Measurements from ENCODE around the gene CLEC11A.

Gene CLEC11A

DNA sequence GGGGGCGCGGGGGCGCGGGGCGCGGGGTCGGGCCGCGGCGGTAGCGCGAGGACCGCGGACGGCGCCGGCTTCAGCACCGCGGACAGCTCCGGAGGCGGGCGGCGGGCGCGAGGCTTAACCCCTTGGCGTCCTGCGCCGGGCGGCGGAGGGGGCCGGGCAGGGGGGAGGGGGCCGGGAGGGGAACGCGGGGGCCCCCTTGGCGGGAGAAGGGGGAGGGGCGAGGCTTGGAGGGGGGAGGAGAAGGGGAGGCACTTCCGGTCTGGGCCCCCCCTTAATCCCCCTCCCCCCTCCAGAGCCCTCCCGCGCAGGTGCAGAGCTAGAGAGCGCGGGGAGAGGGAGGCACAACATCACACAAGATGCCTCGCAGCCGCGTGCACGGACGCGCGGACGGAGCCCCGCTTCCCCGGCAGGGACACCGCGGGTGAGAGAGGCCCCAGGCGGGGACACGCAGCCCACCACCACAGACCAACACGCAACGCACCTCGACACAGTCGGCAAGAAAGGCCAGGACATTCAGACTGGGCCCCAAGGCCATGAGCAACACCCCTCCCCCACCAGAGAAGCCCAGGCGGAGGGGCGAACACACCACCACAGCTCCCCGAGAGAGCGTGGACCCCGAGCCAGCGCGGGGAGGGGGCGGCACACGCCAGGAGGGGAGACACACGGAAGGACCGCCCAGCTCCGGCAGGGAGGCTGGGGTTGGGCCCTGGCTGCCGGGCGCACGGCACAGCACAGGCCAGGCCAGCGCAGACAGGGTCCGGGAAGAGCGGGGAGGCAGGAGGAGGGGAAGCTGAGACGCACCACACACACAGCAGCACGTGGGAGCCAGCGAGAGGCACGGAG lies 27.7 kb upstream of the CLEC11A start:
- Histone ChIP-seq H3K4me3 (ENCODE audit: low read depth, low read length) (peak overlapping the region; percentile 75), H3K36me3 (ENCODE audit: control insufficient read depth, insufficient read depth, low read length) (no peaks in the 10 kb centered on the region), H3K27me3 (ENCODE audit: control insufficient read depth, insufficient read depth, low read length) (peaks cover 87% of the 10 kb centered on the region), H3K9me3 (ENCODE audit: control insufficient read depth, insufficient read depth, low read length) (no peaks in the 10 kb centered on the region), H3K4me1 (ENCODE audit: control insufficient read depth, insufficient read depth, low read length) (peaks cover 3% of the 10 kb centered on the region), H3K9ac (ENCODE audit: low read depth, low read length) (peak overlapping the region; percentile 37)

DNA sequence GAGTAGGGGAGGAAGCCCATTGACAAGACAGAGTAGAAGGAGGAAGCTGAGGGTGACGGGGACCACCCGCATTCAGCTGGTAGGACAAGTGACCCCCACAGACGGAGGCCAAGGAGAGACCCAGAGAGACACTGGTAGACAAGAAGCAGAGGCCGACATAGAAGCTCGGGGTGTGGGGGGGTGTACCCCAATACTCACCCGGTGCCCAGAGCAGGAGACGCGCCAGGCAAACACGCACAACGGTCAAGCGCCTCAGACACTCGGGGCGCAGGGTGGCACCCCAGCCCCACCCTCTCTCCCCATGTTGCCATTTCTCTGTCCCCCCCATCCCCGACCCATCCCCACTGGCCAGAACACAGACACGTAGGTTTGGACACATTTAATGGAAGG lies 27.1 kb upstream of the CLEC11A start:
- H3K27me3 ChIP-seq (ENCODE audit: control insufficient read depth, insufficient read depth, low read length): peaks cover 86% of the 10 kb centered on the region
- H3K4me3 ChIP-seq (ENCODE audit: low read depth, low read length): peak overlapping the region; percentile 75
- H3K36me3 ChIP-seq (ENCODE audit: control insufficient read depth, insufficient read depth, low read length): no peaks in the 10 kb centered on the region

DNA sequence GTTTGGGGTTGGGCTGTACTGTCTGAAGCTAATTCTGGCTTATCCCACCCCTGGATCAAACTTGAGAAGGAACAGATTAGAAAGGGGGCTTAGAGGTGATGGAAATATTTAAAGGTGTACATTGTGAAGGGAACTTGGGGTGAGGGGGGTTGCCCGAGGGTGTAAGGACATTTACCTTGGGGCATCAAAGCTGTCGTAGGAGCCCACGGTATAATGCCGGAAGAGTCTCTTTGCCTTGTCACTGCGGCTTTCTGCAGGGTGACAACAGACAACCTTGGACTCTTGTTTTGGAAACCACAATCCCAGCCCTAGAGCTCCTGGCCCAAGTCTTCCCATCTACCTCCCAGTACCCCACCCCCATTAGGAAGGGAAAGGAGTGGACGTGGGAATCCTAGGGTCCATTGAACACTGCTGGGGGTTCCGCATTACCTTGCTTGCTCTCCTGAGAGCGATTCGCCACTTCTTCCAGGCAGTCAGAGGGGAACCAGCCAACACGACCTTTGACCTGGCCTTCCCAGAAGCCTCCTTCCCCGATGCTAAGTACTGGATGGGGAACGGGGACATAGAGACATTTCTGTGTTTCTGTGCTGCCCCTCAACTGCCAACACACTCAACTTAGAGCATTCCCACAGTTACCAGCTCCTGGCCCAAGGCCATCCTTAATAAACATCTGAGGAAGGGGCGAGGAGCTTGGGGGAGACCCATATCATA lies 25.6 kb upstream of the CLEC11A start:
- H3K27me3 ChIP-seq (ENCODE audit: control insufficient read depth, insufficient read depth, low read length): peaks cover 80% of the 10 kb centered on the region
- H3K9me3 ChIP-seq (ENCODE audit: control insufficient read depth, insufficient read depth, low read length): no peaks in the 10 kb centered on the region
- H3K9ac ChIP-seq (ENCODE audit: low read depth, low read length): no peak overlapping the region
- H3K4me1 ChIP-seq (ENCODE audit: control insufficient read depth, insufficient read depth, low read length): peaks cover under 1% of the 10 kb centered on the region
- no peaks in the 10 kb centered on the region for H3K36me3 ChIP-seq (ENCODE audit: control insufficient read depth, insufficient read depth, low read length)
- H3K4me3 ChIP-seq (ENCODE audit: low read depth, low read length): no peak overlapping the region

More for the DNA sequence above, 27.1 kb upstream of the CLEC11A start:
- Histone ChIP-seq H3K9ac (ENCODE audit: low read depth, low read length) (no peak overlapping the region), H3K4me1 (ENCODE audit: control insufficient read depth, insufficient read depth, low read length) (peaks cover 3% of the 10 kb centered on the region), H3K9me3 (ENCODE audit: control insufficient read depth, insufficient read depth, low read length) (no peaks in the 10 kb centered on the region)

- no peak overlapping the region for H3K9ac ChIP-seq (ENCODE audit: low read depth, low read length)
- H3K9me3 ChIP-seq (ENCODE audit: control insufficient read depth, insufficient read depth, low read length): no peaks in the 10 kb centered on the region
- H3K27me3 ChIP-seq (ENCODE audit: control insufficient read depth, insufficient read depth, low read length): peaks cover 59% of the 10 kb centered on the region
- H3K4me1 ChIP-seq (ENCODE audit: control insufficient read depth, insufficient read depth, low read length): no peaks in the 10 kb centered on the region
- no peak overlapping the region for H3K4me3 ChIP-seq (ENCODE audit: low read depth, low read length)
- H3K36me3 ChIP-seq (ENCODE audit: control insufficient read depth, insufficient read depth, low read length): no peaks in the 10 kb centered on the region
Measured at GRCh38 chr19:50701367-50701985, 21.7 kb upstream of the CLEC11A start.

GRCh38 chr19:50702158-50702870 lies 20.9 kb upstream of the CLEC11A start:
- no peak overlapping the region for H3K9ac ChIP-seq (ENCODE audit: low read depth, low read length)
- no peak overlapping the region for H3K4me3 ChIP-seq (ENCODE audit: low read depth, low read length)
- peaks cover 51% of the 10 kb centered on the region for H3K27me3 ChIP-seq (ENCODE audit: control insufficient read depth, insufficient read depth, low read length)

GRCh38 chr19:50702871-50703829 lies 20.0 kb upstream of the CLEC11A start:
- Histone ChIP-seq H3K36me3 (ENCODE audit: control insufficient read depth, insufficient read depth, low read length) (no peaks in the 10 kb centered on the region), H3K9ac (ENCODE audit: low read depth, low read length) (no peak overlapping the region), H3K4me3 (ENCODE audit: low read depth, low read length) (no peak overlapping the region), H3K27me3 (ENCODE audit: control insufficient read depth, insufficient read depth, low read length) (peaks cover 43% of the 10 kb centered on the region), H3K4me1 (ENCODE audit: control insufficient read depth, insufficient read depth, low read length) (no peaks in the 10 kb centered on the region), H3K9me3 (ENCODE audit: control insufficient read depth, insufficient read depth, low read length) (no peaks in the 10 kb centered on the region)

More at GRCh38 chr19:50702158-50702870, 20.9 kb upstream of the CLEC11A start:
- no peaks in the 10 kb centered on the region for H3K9me3 ChIP-seq (ENCODE audit: control insufficient read depth, insufficient read depth, low read length)
- no peaks in the 10 kb centered on the region for H3K36me3 ChIP-seq (ENCODE audit: control insufficient read depth, insufficient read depth, low read length)
- H3K4me1 ChIP-seq (ENCODE audit: control insufficient read depth, insufficient read depth, low read length): no peaks in the 10 kb centered on the region

DNA sequence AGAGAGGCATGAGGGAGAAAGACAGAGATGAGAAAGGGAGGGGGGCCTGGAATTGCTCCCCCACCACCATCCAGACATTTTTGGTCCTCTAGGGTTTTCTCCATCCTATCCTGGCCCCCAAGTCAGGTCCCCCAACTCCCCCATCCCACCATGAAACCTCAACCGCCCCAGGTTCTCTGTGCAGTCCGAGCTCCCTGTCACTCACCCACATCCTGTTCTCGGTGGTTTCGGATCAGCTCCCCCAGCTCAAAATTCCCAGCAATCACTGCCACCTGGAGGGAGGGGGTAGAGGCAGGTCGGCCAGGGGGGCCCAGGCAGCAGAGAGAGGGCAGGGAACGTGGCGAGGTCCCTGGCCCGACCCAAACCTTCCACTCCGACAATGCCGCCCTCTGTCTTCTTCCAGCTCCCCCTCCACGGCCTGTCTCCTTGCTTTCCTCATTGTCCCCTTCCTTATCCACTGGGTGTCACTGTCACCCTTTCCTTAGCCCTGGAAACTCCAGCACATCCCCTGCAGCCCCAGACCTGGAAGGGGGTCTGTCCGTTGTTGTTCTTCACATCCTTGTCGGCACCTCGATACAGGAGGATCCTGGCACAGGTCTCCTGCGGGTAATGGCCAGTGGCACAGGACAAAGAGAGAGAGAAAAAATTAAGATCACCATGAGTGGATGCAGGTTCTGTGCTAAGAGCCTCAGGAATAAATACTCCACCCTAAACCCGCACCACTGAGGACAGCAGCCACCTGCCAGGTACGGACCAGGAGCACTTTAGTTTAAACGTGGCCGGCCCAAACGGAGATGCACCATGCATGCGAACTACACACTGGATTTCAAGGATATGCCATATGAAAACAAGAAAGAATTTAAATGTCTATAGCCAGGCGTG lies 19.0 kb upstream of the CLEC11A start:
- Histone ChIP-seq H3K9ac (ENCODE audit: low read depth, low read length) (no peak overlapping the region), H3K4me3 (ENCODE audit: low read depth, low read length) (no peak overlapping the region), H3K36me3 (ENCODE audit: control insufficient read depth, insufficient read depth, low read length) (no peaks in the 10 kb centered on the region), H3K27me3 (ENCODE audit: control insufficient read depth, insufficient read depth, low read length) (peaks cover 33% of the 10 kb centered on the region), H3K9me3 (ENCODE audit: control insufficient read depth, insufficient read depth, low read length) (no peaks in the 10 kb centered on the region), H3K4me1 (ENCODE audit: control insufficient read depth, insufficient read depth, low read length) (no peaks in the 10 kb centered on the region)

- no peak overlapping the region for H3K4me3 ChIP-seq (ENCODE audit: low read depth, low read length)
- no peaks in the 10 kb centered on the region for H3K4me1 ChIP-seq (ENCODE audit: control insufficient read depth, insufficient read depth, low read length)
- peaks cover 27% of the 10 kb centered on the region for H3K27me3 ChIP-seq (ENCODE audit: control insufficient read depth, insufficient read depth, low read length)
- H3K9me3 ChIP-seq (ENCODE audit: control insufficient read depth, insufficient read depth, low read length): no peaks in the 10 kb centered on the region
- no peaks in the 10 kb centered on the region for H3K36me3 ChIP-seq (ENCODE audit: control insufficient read depth, insufficient read depth, low read length)
- H3K9ac ChIP-seq (ENCODE audit: low read depth, low read length): no peak overlapping the region
Measured at GRCh38 chr19:50705422-50706019, 17.6 kb upstream of the CLEC11A start.

DNA sequence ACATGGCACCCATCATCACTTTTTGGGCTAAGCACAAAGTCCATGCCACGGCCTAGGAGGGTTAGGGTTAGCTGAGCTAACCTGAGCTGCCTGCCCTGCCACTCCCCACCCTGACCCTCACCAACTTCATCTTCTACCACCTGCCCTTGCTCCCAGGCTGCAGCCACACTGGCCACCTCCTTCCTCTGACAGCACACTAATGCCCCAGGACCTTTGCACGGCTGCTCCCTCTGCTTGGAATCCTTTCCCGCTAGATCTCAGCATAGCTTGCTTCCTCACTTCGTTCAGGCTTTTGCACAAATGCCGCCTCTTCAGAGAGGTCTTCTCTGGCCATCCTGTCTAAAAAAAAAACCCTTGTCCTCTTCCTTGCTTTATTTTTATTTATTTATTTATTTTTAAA lies 16.8 kb upstream of the CLEC11A start:
- no peaks in the 10 kb centered on the region for H3K4me1 ChIP-seq (ENCODE audit: control insufficient read depth, insufficient read depth, low read length)
- H3K36me3 ChIP-seq (ENCODE audit: control insufficient read depth, insufficient read depth, low read length): no peaks in the 10 kb centered on the region
- H3K27me3 ChIP-seq (ENCODE audit: control insufficient read depth, insufficient read depth, low read length): peaks cover 23% of the 10 kb centered on the region
- no peak overlapping the region for H3K4me3 ChIP-seq (ENCODE audit: low read depth, low read length)
- no peaks in the 10 kb centered on the region for H3K9me3 ChIP-seq (ENCODE audit: control insufficient read depth, insufficient read depth, low read length)
- H3K9ac ChIP-seq (ENCODE audit: low read depth, low read length): no peak overlapping the region
